ENCODE measurements around the gene SLC35F2.
"Not testable (repeated sequence)": the region's sequence is repeated elsewhere in the genome, so short reads cannot be mapped to it uniquely, and the experiment has no call there.

Gene SLC35F2

DNA sequence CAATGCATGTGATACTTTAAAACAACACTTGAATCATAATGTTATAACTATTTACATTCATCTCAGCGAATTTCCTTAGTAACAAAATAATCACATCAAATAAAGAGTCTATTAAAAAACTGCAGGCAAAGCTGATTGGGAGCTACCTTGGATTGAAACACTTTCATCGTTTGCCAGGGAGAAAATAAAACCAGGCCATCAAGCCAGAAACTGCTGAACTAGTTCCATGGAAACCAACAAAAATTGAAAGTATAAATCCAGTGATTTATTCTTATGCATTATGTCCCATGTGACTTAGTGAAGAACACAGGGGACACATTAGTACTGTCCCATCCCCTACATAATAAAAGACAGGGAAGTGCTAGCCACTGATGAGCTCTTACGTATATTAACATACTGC is 21.7 kb downstream of the SLC35F2 start:
- no peak for DNase-seq

DNA sequence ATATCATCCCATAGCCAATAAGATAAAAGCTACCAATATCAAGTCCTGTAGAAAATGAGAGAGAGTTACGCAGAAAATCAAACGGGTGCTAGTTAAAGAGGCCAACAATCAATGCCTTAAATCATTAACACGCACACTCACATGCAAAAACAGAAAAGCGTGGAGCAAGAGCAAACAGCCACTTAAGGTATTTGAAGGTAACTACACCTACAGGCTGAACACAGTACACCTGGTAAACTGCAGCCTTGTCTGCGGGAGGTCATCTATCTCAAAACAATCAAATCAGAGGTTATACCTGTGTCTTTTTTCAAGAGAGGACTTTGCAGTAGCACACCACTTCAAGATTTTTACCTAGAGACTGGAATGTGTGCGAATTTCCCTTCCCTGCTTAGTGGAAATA is 23.6 kb downstream of the SLC35F2 start:
- DNase-seq = no peak

- not testable (repeated sequence) for DNase-seq
Measured at GRCh38 chr11:107833926-107834325, 24.7 kb downstream of the SLC35F2 start.

DNA sequence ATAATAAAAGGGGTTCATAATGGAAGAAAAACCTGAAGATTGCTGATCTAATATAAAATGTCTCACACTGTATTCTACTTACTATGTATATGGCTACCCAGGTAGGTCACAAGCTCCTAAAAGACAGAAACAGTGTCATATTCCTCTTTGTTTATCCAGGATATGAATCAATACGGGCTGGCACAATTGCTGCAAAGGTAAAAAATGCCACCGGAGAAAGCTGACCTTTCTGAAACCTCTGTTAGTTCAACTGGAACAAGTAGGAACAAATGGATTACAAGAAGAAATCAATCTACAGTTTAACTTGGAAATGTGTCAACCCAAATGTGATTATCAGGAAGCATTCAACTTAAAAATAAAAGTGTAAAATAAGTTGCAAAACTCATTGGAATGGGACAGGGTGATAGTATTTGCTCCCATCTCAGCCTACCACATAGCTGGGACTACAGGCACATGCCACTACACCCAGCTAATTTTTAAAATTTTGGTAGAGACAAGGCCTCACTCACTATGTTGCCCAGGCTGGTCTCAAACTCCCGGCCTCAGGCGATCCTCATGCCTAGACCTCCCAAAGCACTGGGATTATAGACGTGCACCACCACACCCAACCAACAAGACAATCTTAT is 27.6 kb downstream of the SLC35F2 start:
- no peak for DNase-seq

GRCh38 chr11:107827041-107827440 is 31.5 kb downstream of the SLC35F2 start:
- no peak for DNase-seq

- no peak for DNase-seq
Measured at GRCh38 chr11:107825875-107826274, 32.7 kb downstream of the SLC35F2 start.

DNA sequence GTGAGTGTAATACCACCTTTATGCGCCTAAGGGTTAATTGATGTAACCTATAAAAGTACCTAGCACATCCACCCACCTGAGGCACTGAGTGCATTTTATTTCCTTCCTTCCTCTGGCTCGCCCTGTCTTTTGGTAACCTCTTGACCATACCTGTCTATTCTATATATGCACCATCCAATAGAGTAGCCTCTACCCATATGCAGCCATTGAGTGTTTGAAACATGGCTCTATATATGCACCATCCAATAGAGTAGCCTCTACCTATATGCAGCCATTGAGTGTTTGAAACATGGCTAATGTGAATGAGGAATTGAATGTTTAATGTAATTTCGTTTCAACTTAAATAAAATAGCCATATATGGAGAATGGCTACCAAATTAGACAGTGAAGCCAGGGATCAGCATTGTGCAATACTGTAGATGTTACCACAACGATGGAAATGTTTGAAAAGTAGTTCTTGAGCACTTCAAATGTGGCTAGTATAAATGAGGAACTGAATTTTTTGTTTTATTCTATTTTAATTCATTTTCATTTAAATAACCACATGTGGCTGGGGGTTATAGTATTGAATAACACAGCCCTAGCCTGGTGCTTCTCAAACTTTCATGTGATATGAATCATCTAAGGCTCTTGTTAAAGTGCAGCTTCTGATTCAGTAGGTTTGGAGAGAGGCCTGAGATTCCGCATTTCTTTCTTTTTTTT is 33.8 kb downstream of the SLC35F2 start:
- peak; percentile 37 for DNase-seq

- no peak for DNase-seq
Measured at GRCh38 chr11:107821199-107821927, 37.2 kb downstream of the SLC35F2 start.

DNA sequence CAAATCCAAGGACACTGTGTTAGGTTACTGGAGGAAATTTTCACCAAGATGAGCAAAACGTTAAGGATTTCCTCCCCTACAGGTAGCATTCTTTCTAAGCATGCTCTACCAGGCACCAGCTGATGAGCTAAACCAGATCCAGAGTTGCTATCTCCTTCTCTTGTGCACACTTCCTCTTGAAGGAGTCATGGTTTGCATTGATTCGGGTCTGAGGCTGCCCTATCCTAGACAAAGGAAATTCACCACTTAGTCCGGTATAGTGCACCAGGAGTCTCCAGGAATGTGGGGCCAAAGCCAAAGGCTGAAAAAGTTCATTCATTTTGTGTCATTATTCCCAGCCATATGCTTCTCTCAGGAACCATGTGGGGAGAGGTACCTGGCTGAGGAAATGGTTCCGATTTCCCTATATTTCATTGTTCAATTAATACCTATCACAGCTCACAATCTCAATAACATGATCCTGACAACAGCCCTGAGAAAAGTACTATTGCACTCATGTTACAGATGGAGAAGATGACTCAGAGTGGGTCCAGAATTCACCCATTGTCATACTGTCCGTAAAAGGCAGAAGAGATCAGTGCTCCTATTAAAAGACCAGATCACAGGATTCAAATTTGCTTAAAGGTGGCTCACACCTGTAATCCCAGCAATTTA is 39.1 kb downstream of the SLC35F2 start:
- DNase-seq = no peak

DNA sequence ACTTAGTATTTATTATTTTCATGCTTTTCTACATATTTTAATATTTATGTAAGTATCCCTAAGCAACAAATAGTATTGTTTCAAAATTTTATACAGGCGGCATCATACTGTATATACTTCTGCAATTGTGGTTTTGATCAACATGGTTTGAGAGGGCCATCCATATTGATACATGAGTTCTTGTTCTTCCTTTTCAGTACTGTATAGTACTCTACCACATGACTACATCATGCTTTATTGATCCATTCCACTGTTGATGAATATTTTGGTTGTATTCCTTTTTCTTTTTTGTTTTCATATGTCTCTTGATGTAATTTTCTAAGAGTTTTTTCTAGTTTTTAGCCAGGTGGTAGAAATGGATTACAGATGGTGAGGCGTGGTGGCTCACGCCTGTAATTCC is 40.1 kb downstream of the SLC35F2 start:
- DNase-seq = no peak

DNA sequence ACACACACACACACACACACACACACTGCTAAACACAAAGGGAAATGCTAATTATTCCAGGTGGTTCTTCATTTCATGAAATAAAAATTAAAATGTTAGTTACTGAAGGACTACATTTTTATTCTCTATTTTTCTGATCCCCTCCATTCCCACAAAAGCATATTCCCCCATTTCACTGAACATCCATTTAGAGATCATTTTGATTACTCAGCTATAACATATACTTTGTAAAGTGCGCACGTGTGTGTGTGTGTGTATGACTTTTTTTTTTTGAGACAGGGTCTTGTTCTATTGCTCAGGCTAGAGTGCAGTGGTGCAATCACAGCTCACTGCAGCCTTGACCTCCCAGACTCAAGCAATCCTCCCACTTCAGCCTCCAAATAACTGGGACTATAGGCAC is 42.6 kb downstream of the SLC35F2 start:
- no peak for DNase-seq

- no peak for DNase-seq
Measured at GRCh38 chr11:107810875-107811274, 47.7 kb downstream of the SLC35F2 start.

GRCh38 chr11:107808521-107808920 is 50.1 kb downstream of the SLC35F2 start:
- DNase-seq = no peak

DNA sequence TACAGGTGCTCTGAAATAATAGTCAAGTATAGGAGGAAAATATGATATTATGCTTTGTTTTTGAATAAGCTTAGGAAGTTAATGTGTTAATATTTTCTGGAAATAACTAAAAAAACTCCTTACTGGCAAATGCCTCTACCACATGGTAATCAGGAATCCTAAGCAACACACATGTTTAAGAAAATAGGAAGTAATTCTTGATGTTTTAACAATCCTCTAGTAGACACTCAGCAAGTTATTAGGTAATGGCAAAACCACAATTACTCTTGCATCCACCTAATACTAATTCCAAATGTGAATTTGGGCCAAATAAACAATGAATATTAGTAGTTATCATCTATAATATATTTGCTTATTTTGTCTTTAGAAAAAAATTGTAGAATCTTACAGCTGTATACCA is 53.6 kb downstream of the SLC35F2 start:
- peak; percentile 29 for DNase-seq

DNA sequence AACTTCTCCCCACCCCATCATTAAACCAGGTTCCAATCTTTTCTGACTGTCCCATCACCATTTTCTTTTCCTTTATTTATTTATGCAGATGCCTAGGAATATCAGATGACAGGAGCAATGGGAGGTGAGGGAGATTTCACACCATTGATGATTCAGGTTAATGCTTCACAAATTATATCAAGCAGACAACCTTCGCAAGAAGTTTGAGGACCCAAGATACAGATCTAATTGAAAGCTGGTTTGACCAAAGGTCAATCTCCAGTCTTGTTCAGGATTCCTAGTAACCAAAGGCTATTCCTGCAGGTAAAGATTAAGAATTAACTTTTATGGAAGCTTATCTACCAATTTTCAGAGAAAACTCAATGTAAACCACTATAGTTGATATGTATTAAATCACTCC is 54.4 kb downstream of the SLC35F2 start:
- DNase-seq = no peak

- no peak for DNase-seq
Measured at GRCh38 chr11:107801641-107802040, 56.9 kb downstream of the SLC35F2 start.

GRCh38 chr11:107799218-107799859 is 59.2 kb downstream of the SLC35F2 start:
- peak; percentile 76 for DNase-seq

DNA sequence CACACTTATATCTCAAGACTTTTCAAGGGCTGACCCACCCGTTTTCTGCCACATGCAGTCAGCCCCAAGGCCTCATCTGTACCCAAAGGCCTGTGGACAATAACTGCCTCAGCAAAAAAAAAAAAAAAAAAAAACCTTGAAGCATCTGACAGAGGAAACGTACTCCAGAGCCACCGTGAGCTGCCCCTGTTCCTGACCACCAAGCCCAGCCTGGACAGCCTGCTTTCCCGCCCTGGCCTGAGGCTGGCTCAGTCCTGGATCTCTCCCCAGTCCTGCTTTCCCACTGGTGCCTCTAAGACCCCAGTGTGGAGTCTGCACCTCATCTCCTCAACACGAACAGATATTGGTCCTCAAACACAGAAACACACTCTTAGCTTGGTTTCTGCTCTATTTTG is 66.5 kb downstream of the SLC35F2 start:
- DNase-seq = no peak

GRCh38 chr11:107791343-107792048 is 67.1 kb downstream of the SLC35F2 start:
- DNase-seq = no peak

- no peak for DNase-seq
Measured at GRCh38 chr11:107789767-107790166, 68.8 kb downstream of the SLC35F2 start.

DNA sequence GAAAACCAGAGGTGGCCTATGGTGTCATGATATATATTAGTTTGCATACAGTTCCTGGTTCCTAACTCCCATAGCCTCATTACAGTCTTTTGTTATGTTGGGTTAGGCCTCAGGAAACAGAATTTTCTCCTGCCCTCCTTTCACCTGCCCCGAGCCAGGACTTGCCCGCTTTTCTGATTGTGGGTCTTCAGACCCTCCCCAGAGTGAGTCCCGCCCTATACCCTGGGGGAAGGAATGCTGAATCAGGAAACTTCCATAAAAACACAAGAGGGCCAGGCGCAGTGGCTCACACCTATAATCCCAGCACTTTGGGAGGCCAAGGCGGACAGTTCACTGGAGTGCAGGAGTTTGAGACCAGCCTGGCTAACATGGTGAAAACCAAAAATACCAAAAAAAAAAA is 70.9 kb downstream of the SLC35F2 start:
- DNase-seq = no peak

GRCh38 chr11:107785401-107785800 is 73.2 kb downstream of the SLC35F2 start:
- DNase-seq = peak; percentile 61

Measured in suppressor macrophage treated with lipopolysaccharide for 4 hours (primary cell).